ENCODE results near the gene CHN2. TPM values are rescaled to one million over a fixed set of nuclear protein-coding genes. Genes with fewer than 3 reads are reported as not detected.

CHN2 gene
- total RNA-seq, 2 donors from 2014 or later: 7.0 to 29.1 TPM

GRCh38 chr7:29214056-29214455 lies 19.5 kb downstream of the CHN2 start:
- Histone ChIP-seq H3K4me3 (no peak overlapping the region), H3K4me1 (replicated peaks) (no peaks in the 10 kb centered on the region), H3K9me3 (no peaks in the 10 kb centered on the region), H3K36me3 (no peaks in the 10 kb centered on the region), H3K27ac (no peak overlapping the region), H3K27me3 (replicated peaks; ENCODE audit: insufficient read depth) (no peaks in the 10 kb centered on the region)
- intact Hi-C loops (cut with DNase I): no loop called here
- no peak for DNase-seq (ENCODE audit: low spot score)
- TF ChIP-seq POLR2AphosphoS5 (IDR thresholded peaks at IDR 0.05): no peak
- no peak for TF ChIP-seq POLR2A (IDR thresholded peaks at IDR 0.05)
- 93% methylated on average over 5 of the region's 5 CpGs for WGBS

- Histone ChIP-seq H3K4me3 (no peak overlapping the region), H3K27ac (no peak overlapping the region), H3K36me3 (no peaks in the 10 kb centered on the region), H3K9me3 (no peaks in the 10 kb centered on the region), H3K4me1 (replicated peaks) (no peaks in the 10 kb centered on the region), H3K27me3 (replicated peaks; ENCODE audit: insufficient read depth) (no peaks in the 10 kb centered on the region)
- TF ChIP-seq CTCF (IDR thresholded peaks at IDR 0.05): no peak
- no peak for TF ChIP-seq POLR2AphosphoS5 (IDR thresholded peaks at IDR 0.05)
- TF ChIP-seq POLR2A (IDR thresholded peaks at IDR 0.05): no peak
- DNase-seq (ENCODE audit: low spot score): no peak
- intact Hi-C loops (cut with DNase I): no loop called here
- 44% methylated on average over 3 of the region's 3 CpGs for WGBS
Observed at GRCh38 chr7:29214816-29215215, 20.2 kb downstream of the CHN2 start.

GRCh38 chr7:29216128-29216527 lies 21.6 kb downstream of the CHN2 start:
- intact Hi-C loops (cut with DNase I): no loop called here
- TF ChIP-seq CTCF (IDR thresholded peaks at IDR 0.05) (no peak), POLR2A (IDR thresholded peaks at IDR 0.05) (no peak), POLR2AphosphoS5 (IDR thresholded peaks at IDR 0.05) (no peak)
- H3K4me3 ChIP-seq: no peak overlapping the region
- H3K27me3 ChIP-seq (replicated peaks; ENCODE audit: insufficient read depth): no peaks in the 10 kb centered on the region
- no peaks in the 10 kb centered on the region for H3K9me3 ChIP-seq
- H3K27ac ChIP-seq: no peak overlapping the region
- H3K4me1 ChIP-seq (replicated peaks): no peaks in the 10 kb centered on the region
- WGBS: 77% methylated on average over 1 of the region's 1 CpG
- H3K36me3 ChIP-seq: no peaks in the 10 kb centered on the region
- no peak for DNase-seq (ENCODE audit: low spot score)

GRCh38 chr7:29217113-29217512 lies 22.5 kb downstream of the CHN2 start:
- Histone ChIP-seq H3K27ac (no peak overlapping the region), H3K4me1 (replicated peaks) (no peaks in the 10 kb centered on the region), H3K9me3 (no peaks in the 10 kb centered on the region), H3K27me3 (replicated peaks; ENCODE audit: insufficient read depth) (no peaks in the 10 kb centered on the region), H3K4me3 (no peak overlapping the region), H3K36me3 (no peaks in the 10 kb centered on the region)
- 71% methylated on average over 2 of the region's 2 CpGs for WGBS
- TF ChIP-seq CTCF (IDR thresholded peaks at IDR 0.05) (no peak), POLR2AphosphoS5 (IDR thresholded peaks at IDR 0.05) (no peak), POLR2A (IDR thresholded peaks at IDR 0.05) (no peak)
- intact Hi-C loops (cut with DNase I): no loop called here
- DNase-seq (ENCODE audit: low spot score): no peak

GRCh38 chr7:29224726-29225125 lies 30.2 kb downstream of the CHN2 start:
- WGBS: 90% methylated on average over 1 of the region's 1 CpG
- TF ChIP-seq CTCF (IDR thresholded peaks at IDR 0.05) (no peak), POLR2AphosphoS5 (IDR thresholded peaks at IDR 0.05) (no peak), POLR2A (IDR thresholded peaks at IDR 0.05) (no peak)
- no peaks in the 10 kb centered on the region for H3K4me1 ChIP-seq (replicated peaks)
- intact Hi-C loops (cut with DNase I): no loop called here
- H3K9me3 ChIP-seq: no peaks in the 10 kb centered on the region
- H3K4me3 ChIP-seq: no peak overlapping the region
- H3K27ac ChIP-seq: no peak overlapping the region
- no peak for DNase-seq (ENCODE audit: low spot score)
- no peaks in the 10 kb centered on the region for H3K36me3 ChIP-seq
- no peaks in the 10 kb centered on the region for H3K27me3 ChIP-seq (replicated peaks; ENCODE audit: insufficient read depth)

All from prostate gland (tissue), 2 donors.